ENCODE measurements around the gene LARGE1. TPM values are rescaled to one million over a fixed set of nuclear protein-coding genes. Genes with fewer than 3 reads are reported as not detected.

LARGE1 gene
- total and polyA plus RNA-seq, 2 of the 4 experiments (the other 2 are of a cell fraction): 6.2 to 12.4 TPM

DNA sequence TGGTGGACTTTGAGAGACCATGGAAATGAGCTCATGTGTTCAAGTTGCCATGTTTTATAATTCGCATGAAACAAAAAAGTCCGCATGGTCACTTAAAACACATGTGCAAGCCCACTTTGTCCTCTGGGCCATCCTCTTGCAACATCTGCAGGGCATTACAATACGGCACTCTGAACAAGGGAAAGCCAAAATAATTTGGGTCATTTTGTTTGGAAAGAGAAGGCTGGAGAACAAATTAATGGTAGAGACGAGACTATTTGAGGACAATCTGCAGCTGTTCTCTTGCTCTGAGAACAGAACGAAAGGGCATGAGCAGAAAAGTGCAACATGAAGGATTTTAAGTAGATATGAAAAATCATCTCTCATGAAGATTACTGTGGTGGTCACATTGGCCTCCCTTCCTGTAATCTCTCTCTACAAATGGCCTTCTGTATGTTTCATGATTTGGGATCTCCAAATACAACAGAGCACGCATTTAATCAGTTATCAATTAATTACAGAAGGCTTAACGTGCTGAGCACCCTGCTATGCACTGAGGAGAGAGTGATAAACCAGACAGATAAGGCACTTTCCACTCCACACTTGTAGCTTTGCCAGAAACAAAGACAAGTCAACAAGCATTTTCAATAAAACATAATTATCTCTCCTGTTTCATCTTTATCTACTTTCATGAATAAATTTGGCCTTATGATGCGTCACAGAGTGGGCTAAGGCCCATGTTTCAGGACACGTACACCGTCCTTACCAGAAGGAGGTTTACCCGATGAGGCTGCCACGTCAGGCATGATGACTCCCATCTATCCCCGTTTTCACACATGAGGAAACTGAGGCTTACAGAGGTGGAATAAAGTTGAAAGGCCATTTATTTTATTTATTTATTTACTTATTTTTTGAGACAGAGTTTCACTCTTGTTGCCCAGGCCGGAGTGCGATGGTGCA is 384.1 kb downstream of the LARGE1 start:
- H3K4ac ChIP-seq (ENCODE audit: low read depth, low read length): no peak overlapping the region
- dilution Hi-C loops (cut with HindIII; ENCODE audit: low sequenced_read_pairs, unreplicated experiment): no loop called here
- H2AFZ ChIP-seq (replicated peaks; ENCODE audit: low read length, poor library complexity): no peak overlapping the region
- H2AK9ac ChIP-seq (replicated peaks; ENCODE audit: low read depth, low read length, poor library complexity): no peak overlapping the region
- no peak overlapping the region for H3K4me2 ChIP-seq (ENCODE audit: low read depth, low read length)
- no peak overlapping the region for H2BK5ac ChIP-seq (ENCODE audit: low read depth, low read length, poor library complexity, severe bottlenecking)
- H3K4me3 ChIP-seq (ENCODE audit: insufficient read depth, low read depth, low read length): no peak overlapping the region
- H2BK20ac ChIP-seq (ENCODE audit: low read depth, low read length): no peak overlapping the region
- intact Hi-C loops (cut with micrococcal nuclease): no loop called here
- in situ Hi-C loops (cut with MboI; ENCODE audit: low sequenced_read_pairs): no loop called here
- 70% methylated on average over 2 of the region's 15 CpGs; no CpG with 5 or more reads in 1 of the 2 experiments for WGBS, 2 experiments (ENCODE audit: extremely low coverage in 2 of 2, insufficient read length in 1 of 2)
- DNase-seq (no peak), ATAC-seq (ENCODE audit: low read depth) (no peak)
- H2BK120ac ChIP-seq (ENCODE audit: low read depth, low read length): no peak overlapping the region
- no peak overlapping the region for H3K56ac ChIP-seq (ENCODE audit: extremely low read depth, insufficient read depth, low read length)
- H3K4me1 ChIP-seq (ENCODE audit: control insufficient read depth, insufficient read depth, low read length): peaks cover 3% of the 10 kb centered on the region; the same call in 1 of the 2 replicates
- no TSS peak for BruUV-seq (replicated peaks)
- TF ChIP-seq BHLHE40 (IDR thresholded peaks at IDR 0.05; ENCODE audit: low read depth, low read length): no peak
- no peak for TF ChIP-seq SMC3 (IDR thresholded peaks at IDR 0.05; ENCODE audit: low read depth, low read length)
- no peak for TF ChIP-seq CEBPB (IDR thresholded peaks at IDR 0.05; ENCODE audit: low read depth, low read length)
- TF ChIP-seq, protein P1, sequence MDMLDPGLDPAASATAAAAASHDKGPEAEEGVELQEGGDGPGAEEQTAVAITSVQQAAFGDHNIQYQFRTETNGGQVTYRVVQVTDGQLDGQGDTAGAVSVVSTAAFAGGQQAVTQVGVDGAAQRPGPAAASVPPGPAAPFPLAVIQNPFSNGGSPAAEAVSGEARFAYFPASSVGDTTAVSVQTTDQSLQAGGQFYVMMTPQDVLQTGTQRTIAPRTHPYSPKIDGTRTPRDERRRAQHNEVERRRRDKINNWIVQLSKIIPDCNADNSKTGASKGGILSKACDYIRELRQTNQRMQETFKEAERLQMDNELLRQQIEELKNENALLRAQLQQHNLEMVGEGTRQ (IDR thresholded peaks at IDR 0.05; ENCODE audit: low read depth, low read length): no peak
- no peak for TF ChIP-seq NFE2L2 (IDR thresholded peaks at IDR 0.05; ENCODE audit: low read depth, low read length)
- no peak for TF ChIP-seq MAFK (IDR thresholded peaks at IDR 0.05; ENCODE audit: low read depth, low read length)
- no peak for TF ChIP-seq MAZ (IDR thresholded peaks at IDR 0.05; ENCODE audit: borderline replicate concordance, low read depth, low read length)
- TF ChIP-seq CHD1 (IDR thresholded peaks at IDR 0.05; ENCODE audit: low read depth, low read length): no peak
- TF ChIP-seq, protein P2, sequence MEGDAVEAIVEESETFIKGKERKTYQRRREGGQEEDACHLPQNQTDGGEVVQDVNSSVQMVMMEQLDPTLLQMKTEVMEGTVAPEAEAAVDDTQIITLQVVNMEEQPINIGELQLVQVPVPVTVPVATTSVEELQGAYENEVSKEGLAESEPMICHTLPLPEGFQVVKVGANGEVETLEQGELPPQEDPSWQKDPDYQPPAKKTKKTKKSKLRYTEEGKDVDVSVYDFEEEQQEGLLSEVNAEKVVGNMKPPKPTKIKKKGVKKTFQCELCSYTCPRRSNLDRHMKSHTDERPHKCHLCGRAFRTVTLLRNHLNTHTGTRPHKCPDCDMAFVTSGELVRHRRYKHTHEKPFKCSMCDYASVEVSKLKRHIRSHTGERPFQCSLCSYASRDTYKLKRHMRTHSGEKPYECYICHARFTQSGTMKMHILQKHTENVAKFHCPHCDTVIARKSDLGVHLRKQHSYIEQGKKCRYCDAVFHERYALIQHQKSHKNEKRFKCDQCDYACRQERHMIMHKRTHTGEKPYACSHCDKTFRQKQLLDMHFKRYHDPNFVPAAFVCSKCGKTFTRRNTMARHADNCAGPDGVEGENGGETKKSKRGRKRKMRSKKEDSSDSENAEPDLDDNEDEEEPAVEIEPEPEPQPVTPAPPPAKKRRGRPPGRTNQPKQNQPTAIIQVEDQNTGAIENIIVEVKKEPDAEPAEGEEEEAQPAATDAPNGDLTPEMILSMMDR (conservative IDR thresholded peaks at IDR 0.05; ENCODE audit: low read depth, low read length): no peak
- TF ChIP-seq POLR2A (IDR thresholded peaks at IDR 0.05; ENCODE audit: low read depth, low read length): no peak
- TF ChIP-seq, protein P3, sequence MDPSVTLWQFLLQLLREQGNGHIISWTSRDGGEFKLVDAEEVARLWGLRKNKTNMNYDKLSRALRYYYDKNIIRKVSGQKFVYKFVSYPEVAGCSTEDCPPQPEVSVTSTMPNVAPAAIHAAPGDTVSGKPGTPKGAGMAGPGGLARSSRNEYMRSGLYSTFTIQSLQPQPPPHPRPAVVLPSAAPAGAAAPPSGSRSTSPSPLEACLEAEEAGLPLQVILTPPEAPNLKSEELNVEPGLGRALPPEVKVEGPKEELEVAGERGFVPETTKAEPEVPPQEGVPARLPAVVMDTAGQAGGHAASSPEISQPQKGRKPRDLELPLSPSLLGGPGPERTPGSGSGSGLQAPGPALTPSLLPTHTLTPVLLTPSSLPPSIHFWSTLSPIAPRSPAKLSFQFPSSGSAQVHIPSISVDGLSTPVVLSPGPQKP (IDR thresholded peaks at IDR 0.05; ENCODE audit: borderline replicate concordance, low read depth, low read length): no peak
- no peak for TF ChIP-seq RFX5 (IDR thresholded peaks at IDR 0.05; ENCODE audit: low read depth, low read length)
- no peak for TF ChIP-seq RAD21 (IDR thresholded peaks at IDR 0.05; ENCODE audit: low read length)
- TF ChIP-seq FOS (IDR thresholded peaks at IDR 0.05; ENCODE audit: low read depth, low read length): no peak
- no peak for TF ChIP-seq RCOR1 (IDR thresholded peaks at IDR 0.05; ENCODE audit: insufficient replicate concordance, low read length)
- no peaks in the 10 kb centered on the region for H4K20me1 ChIP-seq (ENCODE audit: insufficient read depth, low read length)
- no peak overlapping the region for H3K14ac ChIP-seq (replicated peaks; ENCODE audit: low read depth, low read length)
- no peak overlapping the region for H2BK15ac ChIP-seq (ENCODE audit: low read depth, low read length)
- H4K8ac ChIP-seq (ENCODE audit: low read depth in 2 of 2, low read length in 2 of 2): no peak overlapping the region
- H3K9me3 ChIP-seq (ENCODE audit: control insufficient read depth, insufficient read depth, low read length): no peaks in the 10 kb centered on the region
- H3K27ac ChIP-seq (ENCODE audit: insufficient read depth, low read length): no peak overlapping the region
- H4K5ac ChIP-seq (ENCODE audit: low read depth, low read length): no peak overlapping the region
- no peaks in the 10 kb centered on the region for H3K27me3 ChIP-seq (ENCODE audit: control insufficient read depth, insufficient read depth, low read length)
- H3K9ac ChIP-seq (ENCODE audit: low read depth, low read length): no peak overlapping the region
- no peaks in the 10 kb centered on the region for H3K36me3 ChIP-seq (ENCODE audit: control insufficient read depth, insufficient read depth, low read length)
- no peak overlapping the region for H4K91ac ChIP-seq (ENCODE audit: insufficient read depth, low read depth, low read length)
- H3K23ac ChIP-seq (ENCODE audit: low read depth, low read length): no peak overlapping the region
- no peaks in the 10 kb centered on the region for H3K79me1 ChIP-seq (ENCODE audit: low read depth in 1 of 2, low read length in 2 of 2)
- H3K9me1 ChIP-seq (ENCODE audit: insufficient read depth, low read length): no peaks in the 10 kb centered on the region
- CTCF ChIA-PET: no interaction called here
- POLR2A ChIA-PET (ENCODE audit: unreplicated experiment): no interaction called here
- H3K18ac ChIP-seq (ENCODE audit: low read depth, low read length): no peak overlapping the region
- no peak overlapping the region for H2AK5ac ChIP-seq (ENCODE audit: low read depth, low read length)

All from IMR-90 (cell line).